GM21423 (cell line): Measurements from ENCODE around the gene ABTB1.
"Not testable (repeated sequence)": the region's sequence is repeated elsewhere in the genome, so short reads cannot be mapped to it uniquely, and the experiment has no call there.

Experiments used
- ATAC-seq: cut with Tn5 transposase; IDR thresholded peaks from one replicate; pipeline ENCODE4 v1.9.1; 2021; ENCODE audit warnings: mild to moderate bottlenecking, moderate library complexity; ENCODE audit not compliant: unreplicated experiment

The ABTB1 gene

DNA sequence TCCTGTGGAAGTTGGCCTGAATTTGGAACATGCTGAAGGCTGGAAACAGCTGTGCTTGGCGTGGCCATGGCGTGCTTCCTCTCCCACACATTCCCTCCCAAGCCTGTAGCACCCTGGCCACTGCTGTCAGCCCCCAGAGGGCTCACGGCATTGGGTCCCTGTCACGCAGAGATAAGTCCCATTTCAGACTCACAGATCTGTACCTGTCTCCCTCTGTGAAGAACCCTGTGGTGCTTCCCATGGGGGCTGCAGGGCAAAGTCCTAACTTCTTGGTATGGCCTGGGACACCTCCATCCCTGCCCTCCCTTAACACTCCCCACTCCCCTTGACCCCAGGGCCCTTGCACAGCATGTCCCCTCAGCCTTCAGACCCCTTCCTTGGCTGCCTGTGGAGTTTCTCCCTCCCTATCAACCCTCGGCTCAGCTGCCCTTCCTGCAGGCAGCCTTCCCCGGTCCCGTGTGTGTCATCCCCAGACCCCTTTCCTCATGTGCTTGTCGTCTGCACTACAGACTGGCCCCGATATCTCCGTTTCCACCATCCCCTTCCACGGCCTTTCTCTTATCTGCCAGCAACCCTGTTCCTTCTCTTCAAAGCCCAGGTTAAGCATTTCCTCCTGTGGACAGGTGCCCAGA, 28.6 kb downstream of the ABTB1 start:
- no peak for ATAC-seq

DNA sequence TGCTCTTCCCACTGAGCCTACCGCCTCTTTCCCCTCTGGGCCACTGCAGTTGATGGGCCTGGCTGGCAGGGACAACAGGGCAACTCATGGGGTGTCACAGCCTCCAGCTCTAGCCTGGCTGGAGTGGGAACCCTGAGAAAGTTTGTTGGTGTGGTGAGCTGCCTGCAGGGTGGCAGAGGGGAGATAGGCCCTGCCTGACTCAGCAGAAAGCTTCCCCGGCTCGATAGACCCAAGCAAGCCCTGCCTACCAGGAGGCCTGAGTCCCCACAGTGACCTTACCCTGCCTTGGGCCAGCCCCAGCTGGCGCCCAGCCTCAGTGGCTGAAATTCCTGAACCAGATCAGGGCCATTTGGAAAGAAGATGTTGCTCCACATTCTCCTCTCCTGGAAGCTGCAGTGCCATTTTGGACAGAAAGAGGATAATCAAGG, 29.4 kb downstream of the ABTB1 start:
- ATAC-seq = no peak

DNA sequence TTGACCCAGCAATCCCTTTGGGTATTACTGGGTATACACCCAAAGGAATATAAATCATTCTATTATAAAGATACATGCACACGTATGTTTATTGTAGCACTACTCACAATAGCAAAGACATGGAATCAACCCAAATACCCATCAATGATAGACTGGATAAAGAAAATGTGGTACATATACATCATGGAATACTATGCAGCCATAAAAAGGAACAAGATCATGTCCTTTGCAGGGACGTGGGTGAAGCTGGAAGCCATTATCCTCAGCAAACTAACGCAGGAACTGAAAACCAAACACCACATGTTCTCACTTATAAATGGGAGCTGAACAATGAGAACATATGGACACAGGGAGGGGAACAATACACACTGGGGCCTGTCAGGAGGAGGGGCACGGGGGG, 32.1 kb downstream of the ABTB1 start:
- not testable (repeated sequence) for ATAC-seq

DNA sequence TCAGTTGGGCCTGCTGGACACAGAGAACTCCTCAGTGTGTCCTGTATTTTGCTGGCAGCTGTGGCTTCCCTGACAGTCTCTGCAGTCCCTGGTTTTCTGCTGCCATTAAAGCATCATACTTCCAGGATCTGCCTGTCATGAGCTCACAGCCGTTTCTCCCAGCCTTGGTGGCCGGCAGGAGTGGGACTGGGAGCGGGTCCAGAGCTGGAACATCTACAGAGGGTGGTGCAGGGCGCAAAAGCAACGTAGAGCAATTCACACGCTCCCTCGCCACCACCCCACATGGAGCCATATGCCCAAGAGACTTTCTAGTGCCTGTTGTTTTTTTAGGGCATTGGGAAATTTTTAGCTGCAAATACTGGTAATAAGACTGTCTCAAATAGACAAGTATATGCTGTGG, 33.6 kb downstream of the ABTB1 start:
- ATAC-seq = no peak

DNA sequence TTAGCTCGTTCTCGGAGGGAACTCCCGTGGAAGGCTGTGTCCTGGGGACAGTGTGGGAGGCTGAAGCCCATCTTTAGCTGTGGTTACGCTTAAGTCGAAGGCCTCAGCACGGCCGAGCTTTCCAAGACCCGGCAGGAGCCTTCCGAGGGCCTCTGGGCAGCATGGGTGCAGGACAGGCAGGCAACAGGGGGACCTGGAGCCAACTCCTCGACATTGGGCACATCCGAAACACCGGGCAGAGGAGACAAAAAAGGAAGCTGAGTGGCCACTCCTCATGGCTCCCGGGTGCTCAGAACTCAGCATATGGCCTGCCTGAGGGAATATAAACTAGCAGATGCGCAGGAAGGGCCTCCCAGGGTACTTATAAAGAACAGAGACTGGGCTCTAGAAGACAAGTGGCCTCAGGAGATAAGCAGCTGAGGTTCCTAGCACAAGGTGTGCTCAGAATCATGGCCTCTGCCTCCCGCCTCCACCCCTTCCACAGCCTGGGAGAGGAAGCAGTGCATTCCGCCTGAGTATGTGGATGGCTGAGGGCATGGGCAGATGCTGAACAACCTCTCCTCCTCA, 34.1 kb downstream of the ABTB1 start:
- ATAC-seq = no peak

DNA sequence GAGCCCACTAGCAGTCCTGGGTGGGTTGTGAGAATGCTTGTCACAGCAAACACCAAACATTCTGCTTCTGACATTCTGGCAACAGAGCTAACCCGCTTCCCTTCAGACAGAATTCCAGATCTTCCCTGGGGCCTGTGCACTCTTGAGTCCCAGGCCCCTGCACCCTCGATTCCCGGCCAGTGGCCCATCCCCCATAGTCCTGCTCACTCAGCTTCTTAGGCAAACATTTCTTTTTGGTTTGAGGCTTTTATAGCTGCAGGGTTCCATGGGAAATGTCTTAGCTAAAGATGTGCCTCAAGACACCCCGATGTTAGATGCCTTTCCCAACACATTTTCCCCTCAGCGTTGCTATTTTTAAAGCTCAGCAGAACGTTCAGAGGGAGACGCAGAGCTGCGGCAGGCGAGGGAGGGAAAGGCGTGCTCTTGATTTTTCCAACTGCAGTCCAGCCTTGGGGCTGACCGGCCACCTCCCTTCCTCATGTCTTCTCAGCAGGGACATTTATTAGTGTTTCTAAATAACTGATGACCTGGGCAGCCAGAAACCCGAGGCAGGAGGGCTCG, 35.2 kb downstream of the ABTB1 start:
- ATAC-seq = no peak

DNA sequence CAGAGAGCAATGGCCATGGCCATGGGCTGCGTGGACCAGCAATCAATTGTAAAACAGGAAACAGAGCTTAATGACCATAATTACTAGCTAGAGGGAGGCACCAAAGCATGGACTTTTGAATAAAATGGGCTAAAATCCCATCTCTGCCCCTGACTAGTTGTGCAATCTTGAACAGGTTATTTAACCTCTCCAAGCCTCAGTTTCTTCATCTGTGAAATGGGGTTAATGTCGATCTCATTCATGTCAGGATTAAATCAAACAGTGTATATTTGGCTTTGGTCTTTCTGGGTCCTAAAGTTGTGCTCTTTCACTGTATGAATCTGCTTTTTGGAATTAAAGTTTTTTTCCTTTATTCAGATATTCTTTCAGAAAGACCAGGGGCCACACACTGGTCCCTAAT, 36.1 kb downstream of the ABTB1 start:
- ATAC-seq = no peak

DNA sequence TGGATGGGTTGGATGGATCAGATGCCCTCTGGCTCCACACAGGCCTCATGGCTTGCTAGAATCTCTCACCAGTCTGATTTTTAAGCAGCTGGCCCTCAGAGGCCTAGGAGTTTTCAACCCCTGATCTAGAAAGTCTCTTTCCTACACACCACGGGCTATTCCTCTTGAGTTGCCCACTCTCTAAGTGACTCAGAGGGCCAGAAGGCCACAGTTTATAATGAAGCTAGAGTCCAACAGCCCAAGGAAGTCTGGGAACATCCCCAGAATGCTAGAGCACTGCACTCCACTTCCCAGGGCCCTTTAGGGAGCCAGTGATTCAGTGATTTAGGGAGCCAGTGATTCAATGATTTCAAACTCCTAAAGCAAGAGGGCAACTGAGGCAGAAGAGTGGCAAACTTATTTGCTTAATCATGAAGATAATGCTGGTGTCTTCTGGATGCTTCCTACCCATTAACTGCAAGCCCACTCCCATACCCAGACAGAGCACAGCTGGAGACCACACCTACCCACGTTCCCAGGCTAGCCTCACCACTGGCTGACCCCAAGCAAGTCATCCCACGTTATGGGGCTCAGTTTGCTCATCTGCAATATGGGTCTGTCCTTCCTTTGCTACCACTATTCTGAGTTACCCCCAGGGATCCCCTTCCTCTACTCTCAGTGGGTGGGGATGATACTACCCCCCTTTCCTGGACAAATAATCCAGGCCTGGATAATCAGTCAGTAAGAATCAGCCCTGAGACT, 36.7 kb downstream of the ABTB1 start:
- ATAC-seq = no peak

DNA sequence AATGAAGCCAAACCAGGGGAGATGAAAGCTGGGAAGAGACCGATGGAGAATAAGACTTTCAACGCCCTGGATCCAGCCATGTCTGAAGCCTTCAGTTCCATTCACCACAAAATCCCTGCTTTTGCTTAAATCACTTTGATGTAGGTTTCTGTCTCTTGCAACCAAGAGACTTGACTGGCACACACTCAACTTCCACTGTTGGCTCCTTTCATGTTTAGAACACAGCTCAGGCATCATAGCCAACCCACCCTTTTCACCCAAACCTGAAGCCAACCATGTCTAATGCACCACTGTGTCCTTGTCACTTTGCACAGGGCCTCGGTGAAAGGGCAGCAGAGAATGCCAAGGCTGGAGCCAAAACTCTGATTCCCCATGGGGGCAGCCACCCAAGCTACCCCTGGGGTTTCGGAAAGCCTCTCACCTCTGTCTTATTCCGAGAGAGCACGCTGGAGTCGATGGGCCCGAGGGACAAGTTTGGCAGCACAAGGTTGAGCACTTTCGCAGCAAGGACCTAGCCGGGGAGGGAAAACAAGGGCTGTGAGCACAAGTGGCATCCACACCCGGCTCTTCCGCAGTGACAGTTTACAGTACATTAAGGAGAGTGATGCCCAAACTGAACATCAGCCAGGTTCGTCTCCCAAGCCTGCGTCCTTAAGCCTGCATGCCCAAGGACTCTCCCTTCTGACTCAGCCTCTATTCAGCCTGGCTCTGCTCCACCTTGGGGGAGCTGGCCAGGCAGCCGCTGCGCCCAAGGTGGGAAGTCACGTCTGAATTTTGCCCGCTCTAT, 37.6 kb downstream of the ABTB1 start:
- no peak for ATAC-seq

DNA sequence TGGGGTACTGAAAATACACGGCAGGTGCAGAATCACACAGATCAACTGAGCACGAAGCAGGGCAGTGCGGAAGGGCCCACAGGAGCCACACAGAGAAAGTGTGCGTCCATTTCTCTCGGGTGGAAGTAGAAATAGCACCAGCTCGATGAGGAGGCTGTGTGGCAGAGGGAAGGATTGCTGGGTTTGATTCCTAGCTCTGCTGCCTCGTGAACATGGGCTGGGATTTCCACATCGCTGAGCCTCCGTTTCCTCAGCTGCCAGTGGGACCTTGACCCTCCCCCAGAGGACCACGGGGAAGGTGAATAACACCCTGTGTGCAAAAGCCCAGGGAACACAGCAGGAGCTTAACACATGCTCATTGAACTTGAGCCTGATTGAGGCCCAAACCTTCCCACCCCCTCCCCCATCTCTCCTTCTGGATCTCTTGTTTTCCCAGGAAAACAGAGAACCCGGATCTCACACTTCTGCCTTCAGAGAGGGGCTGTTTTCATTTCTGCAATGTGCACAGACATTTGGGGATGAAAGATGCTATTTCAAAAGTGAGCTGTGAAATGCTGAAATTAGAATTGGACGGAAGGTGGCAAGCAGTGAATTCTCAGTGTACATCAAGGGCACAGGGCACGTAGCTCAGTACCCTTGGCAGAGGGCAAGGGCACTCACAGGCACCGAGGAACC, 38.4 kb downstream of the ABTB1 start:
- no peak for ATAC-seq

DNA sequence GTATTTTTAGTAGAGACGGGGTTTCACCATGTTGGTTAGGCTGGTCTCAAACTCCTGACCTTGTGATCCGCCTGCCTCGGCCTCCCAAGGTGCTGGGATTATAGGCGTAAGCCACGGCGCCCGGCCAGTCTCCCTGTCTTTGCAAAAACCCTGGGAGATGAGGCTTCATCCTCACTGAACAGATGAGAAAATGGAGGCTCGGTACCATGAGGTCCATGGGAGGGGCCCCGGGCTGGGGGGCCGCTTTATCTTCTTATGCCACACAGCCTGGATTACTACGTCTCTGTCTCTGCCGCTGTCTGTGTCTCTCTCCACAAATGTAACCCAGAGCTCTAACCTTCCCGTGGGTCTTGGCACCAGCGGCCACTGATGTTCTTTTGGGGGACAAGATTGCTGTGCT, 39.1 kb downstream of the ABTB1 start:
- no peak for ATAC-seq

DNA sequence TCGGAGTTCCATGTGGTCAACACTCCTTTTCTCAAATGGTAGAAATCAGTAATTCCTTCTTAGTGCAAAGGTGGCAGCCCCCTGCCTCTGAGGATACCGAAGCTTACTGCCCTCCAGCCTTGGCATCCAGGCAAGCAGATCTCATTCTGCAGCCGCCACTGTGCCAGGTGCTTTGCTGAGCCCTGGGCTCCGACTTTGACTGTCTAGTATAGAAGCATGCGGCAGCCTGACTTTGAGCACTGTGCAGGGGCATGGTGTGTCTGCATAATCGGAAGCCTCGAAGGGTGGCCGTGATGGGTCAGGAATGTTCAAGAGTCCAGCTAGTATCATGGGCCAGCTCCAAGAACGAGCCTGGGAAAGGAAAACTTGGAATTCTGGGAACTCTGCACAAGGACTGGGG, 39.7 kb downstream of the ABTB1 start:
- no peak for ATAC-seq

DNA sequence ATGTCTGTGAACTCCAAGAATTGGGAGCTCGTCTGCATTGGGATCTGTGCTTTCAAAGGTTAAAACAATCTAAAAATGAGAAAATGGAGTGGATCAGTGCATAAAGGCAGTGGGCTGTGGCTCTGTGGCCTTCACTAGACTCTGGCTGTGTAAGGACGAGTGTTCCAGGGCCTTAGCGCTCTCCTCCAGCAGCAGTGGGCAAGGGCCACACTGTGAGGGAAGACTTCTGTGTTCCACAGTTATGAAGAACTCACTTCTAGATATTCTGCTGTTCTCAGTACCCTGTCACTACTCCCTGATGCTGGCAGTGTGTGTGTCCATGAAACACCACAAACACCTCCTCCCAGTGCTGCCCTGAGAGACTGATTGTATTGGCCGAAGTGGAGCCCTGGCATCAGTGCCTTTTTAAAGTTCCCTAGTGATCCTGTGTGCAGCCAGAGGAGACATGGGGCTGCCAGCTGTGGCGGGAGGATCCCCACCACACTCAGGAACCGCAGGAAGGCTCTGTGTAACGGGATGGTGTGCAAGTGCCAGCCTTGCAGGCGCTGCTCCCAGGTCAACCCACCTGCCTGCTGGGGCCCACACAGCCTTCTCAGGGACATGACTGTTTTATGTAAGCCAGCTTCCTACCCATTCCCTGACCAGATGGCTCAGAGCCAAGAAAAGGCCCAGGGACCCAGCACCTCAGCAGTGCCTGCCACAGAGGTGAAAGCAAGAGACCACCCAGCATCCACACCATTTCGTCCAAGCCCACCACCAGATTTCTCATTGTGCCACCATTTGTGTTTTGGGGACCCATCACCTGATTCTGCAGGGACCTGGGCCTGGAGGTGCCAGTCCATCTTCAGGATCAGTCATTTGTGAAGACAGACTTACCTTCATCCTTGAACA, 40.4 kb downstream of the ABTB1 start:
- no peak for ATAC-seq

DNA sequence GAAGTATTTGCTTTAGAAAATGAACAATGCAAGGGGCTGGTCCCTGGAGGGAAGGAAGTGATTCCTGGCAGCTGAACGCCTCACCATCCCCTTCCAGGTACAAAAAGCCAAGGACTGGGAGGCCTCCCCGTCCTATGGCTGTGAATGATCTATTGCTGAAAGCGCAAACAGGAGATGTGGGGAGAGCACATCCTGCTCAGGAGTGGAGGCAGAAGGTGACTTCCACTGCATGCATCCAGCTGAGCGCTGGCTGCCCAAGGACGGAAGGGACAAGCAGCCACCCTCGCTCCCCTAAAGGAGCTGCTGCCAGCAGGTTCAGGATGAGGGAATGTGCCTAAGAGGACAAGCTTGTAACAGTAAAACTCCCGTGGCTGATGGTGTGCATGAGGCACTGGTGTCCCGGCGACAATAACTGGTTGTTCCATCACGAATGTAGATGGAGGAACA, 41.4 kb downstream of the ABTB1 start:
- no peak for ATAC-seq

DNA sequence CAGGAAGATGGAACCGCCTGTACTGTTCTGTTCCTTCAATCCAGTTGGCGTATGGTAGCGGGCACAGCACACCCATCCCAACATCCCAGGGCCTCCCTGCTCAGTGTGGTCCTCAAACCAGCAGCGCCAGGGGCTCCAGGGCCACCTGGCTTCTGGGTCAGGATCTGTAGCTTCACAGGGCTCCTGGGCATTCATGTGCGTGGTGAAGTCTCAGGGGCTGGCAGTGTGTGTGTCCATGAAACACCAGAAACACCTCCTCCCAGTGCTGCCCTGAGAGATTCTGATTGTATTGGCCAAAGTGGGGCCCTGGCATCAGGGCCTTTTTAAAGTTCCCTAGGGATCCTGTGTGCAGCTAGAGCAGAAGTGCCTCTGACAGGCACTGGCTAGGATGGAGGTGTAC, 42.1 kb downstream of the ABTB1 start:
- no peak for ATAC-seq

DNA sequence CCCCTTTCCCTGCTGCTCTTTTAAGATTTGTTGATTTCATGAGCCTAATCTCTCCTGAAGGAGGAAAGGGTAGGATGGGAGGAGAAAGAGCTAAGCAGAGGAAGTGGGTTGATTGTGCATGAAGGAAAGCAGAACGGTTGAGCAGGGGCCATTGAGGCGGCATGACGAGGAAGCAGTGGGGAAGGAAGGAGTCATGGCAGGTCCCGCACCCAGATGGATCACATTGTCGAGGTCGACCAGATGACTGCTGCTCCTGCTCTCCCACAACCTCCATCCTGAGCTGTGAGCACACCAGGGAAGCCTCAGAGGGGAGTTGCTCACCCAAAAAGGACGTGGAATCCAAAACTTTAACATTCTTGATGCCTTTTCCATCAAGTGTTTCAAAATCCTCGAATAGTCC, 42.8 kb downstream of the ABTB1 start:
- no peak for ATAC-seq

DNA sequence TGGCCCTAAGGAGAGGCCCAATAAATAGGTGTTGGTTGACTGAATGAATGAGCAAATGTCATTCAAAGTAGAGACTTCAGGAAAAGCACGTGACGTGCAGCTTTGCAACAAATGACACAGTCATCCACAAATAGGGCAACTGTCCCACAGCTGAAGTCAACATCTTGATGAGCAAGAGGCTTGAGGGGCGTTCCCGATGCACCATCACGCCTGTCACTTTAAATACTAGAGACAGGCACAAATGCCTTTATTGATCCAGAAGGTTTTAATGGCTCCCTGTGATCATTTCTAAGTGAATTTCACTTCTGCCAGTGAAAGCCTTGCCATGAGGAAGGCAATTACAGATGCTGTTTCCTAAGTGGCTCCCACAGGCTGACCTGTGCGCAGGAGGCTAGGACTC, 43.6 kb downstream of the ABTB1 start:
- ATAC-seq = no peak

DNA sequence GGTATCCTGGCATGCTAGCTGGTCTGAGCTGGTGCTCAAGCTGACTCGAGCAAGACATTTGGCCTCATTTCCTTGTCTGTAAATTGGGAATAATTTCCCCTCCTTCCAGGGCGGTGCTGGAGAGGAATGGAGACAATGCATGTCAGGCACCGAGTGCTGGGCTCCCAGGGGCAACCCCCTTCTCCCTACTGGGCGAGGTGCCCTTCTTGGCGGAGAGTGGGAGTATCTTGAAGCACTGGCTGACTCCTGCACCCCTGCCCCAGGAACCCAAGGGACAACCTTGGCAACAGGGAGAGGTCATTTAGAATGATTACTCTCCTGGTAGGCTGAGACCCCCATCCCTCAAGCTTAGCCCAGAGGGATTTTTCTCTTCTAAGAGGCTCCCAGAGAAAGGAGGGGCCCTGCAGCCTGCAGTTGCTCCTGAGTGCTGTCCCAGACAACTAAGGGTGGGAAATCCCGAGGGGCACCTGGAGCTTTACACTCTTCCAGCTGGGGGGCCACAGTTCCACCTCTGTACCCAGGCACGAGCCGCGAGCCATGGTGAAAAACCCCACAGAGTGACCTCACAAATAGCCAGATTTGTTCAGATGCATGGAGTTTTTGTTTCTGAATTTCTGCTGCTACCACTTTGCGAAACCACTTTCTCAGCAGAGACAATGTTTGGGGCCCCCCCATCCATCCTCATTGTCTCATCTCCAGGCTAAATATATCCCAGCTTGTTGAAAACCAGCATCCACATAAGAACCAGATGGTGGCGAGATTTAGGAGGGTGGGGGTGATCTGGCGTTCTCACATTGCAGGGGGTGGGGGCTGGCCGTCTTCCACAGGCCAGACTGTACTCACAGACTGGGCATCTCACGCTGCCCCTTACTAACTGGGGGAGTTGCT, 44.8 kb downstream of the ABTB1 start:
- no peak for ATAC-seq
